GM12874 (cell line): ENCODE results near the gene CLIC2.

Experiments
- TF ChIP-seq, protein P1 (sequence below): IDR thresholded peaks from 2 replicates; pipeline ENCODE4 v1.5.1; 2011; ENCODE audit warnings: low read depth, mild to moderate bottlenecking, control low read depth, low read length, moderate library complexity; ENCODE audit not compliant: insufficient read depth

CLIC2 gene

DNA sequence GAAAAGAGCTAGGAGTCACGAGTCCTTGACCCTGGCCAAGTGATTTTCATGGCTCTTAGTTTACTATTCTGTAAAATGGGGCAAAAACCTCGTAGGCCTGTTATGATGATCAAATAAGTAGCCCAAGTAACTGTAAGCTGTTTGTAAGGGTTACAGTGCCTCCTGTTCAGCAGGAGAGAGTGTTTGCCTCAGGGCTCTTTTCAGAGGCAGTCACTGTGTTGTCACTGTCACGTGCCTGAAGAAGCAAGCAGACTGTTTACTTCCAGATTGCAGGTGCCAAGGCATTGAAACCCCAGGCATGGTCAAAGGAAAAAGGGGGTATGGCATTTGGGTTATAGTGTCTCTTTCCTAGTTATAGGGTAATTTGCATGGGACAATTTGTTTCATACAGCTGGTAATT, 74.7 kb downstream of the CLIC2 start:
- TF ChIP-seq, protein P1, sequence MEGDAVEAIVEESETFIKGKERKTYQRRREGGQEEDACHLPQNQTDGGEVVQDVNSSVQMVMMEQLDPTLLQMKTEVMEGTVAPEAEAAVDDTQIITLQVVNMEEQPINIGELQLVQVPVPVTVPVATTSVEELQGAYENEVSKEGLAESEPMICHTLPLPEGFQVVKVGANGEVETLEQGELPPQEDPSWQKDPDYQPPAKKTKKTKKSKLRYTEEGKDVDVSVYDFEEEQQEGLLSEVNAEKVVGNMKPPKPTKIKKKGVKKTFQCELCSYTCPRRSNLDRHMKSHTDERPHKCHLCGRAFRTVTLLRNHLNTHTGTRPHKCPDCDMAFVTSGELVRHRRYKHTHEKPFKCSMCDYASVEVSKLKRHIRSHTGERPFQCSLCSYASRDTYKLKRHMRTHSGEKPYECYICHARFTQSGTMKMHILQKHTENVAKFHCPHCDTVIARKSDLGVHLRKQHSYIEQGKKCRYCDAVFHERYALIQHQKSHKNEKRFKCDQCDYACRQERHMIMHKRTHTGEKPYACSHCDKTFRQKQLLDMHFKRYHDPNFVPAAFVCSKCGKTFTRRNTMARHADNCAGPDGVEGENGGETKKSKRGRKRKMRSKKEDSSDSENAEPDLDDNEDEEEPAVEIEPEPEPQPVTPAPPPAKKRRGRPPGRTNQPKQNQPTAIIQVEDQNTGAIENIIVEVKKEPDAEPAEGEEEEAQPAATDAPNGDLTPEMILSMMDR = no peak

DNA sequence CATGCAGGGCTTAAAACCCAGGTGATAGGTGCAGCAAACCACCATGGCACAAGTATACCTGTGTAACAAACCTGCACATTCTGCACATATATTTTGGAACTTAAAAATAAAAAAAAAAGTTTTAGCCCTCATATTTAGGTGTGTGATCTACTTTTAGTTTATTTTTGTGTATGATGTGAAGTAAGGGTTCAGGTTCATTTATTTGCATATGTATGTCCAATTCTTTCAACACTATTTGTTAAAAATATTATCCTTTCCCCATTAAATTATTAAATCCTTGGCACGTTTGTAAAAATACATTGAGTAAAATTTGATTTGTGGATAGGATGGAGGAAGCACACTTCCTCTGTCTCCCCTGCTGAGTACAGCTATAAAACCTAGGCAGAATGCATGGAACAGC, 83.0 kb downstream of the CLIC2 start:
- TF ChIP-seq, protein P1 = no peak

DNA sequence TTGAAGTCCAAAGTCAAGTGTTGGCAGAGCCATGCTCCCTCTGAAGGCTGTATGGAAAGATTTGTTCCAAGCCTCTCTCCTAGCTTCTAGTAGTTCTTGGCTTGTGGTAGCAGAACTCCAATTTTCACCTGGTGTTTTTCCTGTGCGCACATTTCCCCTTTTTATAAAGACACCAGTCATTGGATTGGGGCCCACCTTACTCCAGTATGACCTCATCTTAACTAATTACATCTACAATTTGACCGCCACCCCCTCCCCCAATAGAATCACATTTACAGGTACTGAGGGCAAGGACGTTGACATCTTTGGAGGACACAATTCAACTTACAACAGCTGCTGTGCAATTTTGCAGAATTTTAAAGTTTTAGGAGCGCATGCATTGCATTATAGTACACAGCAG, 86.9 kb downstream of the CLIC2 start:
- TF ChIP-seq, protein P1 = no peak

DNA sequence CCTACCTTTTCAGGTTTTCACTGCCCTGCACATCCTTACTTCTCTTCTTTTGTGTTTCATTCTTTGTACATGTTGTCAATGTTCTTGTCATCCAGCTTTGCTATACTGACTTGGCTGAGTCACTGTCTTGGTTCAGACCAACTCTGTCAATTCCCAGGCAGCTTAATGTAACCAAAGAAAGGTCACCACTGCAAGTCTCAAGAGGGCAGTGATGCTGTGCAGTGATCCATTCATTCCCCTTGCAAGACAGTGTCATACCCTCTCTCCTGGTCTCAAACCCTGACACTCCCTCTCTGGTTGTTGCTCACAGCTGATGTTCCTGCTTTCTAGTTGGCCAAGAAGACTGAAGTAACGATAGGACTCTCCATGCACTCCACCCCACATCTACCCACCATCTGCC, 87.7 kb downstream of the CLIC2 start:
- TF ChIP-seq, protein P1 = no peak

DNA sequence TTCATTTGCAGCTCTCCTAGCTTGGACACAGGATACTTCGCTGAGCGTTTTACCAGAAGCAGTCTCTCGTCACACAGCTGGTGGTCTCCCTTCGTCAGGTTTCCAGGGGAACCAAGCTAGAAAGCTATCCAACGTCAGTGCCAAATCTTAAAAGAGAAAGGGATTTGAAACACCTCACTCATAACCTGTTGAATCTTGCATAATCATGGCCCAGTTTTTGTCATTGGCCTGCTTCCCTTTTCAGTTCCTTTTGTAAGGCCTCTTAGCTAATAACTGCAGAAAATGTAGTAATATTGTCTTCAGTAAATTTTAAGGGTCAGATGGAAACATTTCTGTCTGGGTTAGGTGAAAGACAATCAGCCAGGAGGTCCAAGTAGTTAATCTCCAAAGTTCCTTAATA, 92.1 kb downstream of the CLIC2 start:
- TF ChIP-seq, protein P1 = no peak

DNA sequence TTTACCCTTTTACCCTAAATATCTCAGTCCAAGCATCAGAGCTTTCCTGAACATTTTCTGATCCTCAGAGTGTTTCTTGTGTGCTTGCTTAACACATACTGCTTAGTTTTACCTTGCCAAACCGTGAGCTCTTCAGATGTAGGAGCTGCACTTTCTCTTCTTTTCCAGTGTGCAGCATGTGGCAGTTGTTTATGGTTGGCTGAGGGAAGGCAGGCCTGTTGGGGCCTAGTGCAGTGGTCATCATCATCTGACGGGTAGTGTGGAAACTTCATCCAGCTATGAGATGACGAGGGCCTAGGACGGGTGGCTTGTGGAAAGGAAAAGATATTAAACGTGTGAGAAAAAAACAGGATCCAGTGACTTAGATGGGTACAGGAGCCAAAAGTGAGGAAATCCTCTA, 96.7 kb downstream of the CLIC2 start:
- TF ChIP-seq, protein P1 = no peak

DNA sequence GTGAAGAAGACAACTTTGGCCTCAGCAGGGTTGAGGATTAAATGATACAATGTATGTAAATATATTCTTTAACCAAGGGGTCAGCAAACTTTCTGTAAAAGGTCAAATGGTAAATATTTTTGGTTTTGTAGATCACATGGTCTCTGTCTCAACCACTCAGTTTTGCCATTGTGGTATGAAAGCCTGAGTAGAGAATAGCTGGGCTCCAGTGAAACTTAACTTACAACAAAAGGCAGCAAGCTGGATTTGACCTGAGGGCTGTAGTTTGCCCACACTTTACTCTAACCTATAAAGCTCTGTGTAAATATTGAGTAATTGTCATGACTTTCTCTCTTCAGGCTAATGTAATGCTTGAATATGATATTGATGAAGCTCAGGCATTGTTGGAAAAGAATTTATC, 98.5 kb downstream of the CLIC2 start:
- TF ChIP-seq, protein P1 = no peak

DNA sequence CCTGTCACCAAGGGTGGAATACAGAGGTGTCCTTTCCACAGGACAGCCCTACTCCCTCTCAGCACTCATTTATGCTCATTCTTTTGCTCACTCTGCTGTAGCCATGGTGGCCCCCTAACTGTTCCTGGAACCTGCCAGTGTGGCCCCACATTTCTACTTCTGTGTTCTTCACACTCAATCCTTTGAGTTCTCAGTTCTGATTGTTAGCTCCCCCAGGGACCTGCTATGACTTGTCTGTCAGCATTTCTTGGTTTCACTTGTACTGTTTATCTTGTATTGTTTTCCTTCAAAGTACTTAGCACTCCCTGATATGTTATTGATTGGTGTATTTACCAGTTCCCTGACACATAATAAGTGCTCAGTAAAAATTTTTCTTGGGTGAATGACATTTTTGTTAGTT, 103.3 kb downstream of the CLIC2 start:
- TF ChIP-seq, protein P1 = no peak
